ENCODE results near the gene ASF1A. TPM values are rescaled to one million over a fixed set of nuclear protein-coding genes. Genes with fewer than 3 reads are reported as not detected.

ASF1A gene
- total and polyA plus RNA-seq, 9 of the 15 experiments (the other 6 are each of a cell fraction or from before 2014, with no cell fraction given): 31.5 to 45.3 (median 34.8) TPM

- CTCF ChIA-PET (ENCODE audit: low intra/inter-chr PET ratio): no interaction called here
- DNase-seq (ENCODE audit: extremely low read depth in 1 of 4, low spot score in 3 of 4) (no peak), FAIRE-seq (no peak), ATAC-seq (no peak)
- H3K36me3 ChIP-seq (ENCODE audit: control insufficient read depth, insufficient read depth, low read length): no peaks in the 10 kb centered on the region; the same call in 2 of the 3 replicates
- H4K20me1 ChIP-seq (replicated peaks; ENCODE audit: control insufficient read depth, insufficient read depth, low read length): no peaks in the 10 kb centered on the region
- H3K27ac ChIP-seq (ENCODE audit: extremely low read depth, low read depth, low read length): no peak overlapping the region
- H3K9me3 ChIP-seq (replicated peaks; ENCODE audit: control insufficient read depth, insufficient read depth, low read depth, low read length): no peaks in the 10 kb centered on the region
- in situ Hi-C loops (cut with MboI): no loop called here
- 0 out of 3 replicates have a peak, but pooled peaks cover 9% of the 10 kb centered on the region for H3K79me2 ChIP-seq (ENCODE audit: control insufficient read depth, insufficient read depth, low read length)
- H3K9me1 ChIP-seq (ENCODE audit: control insufficient read depth, insufficient read depth, low read length): no peaks in the 10 kb centered on the region
- H3K9ac ChIP-seq (ENCODE audit: insufficient read depth in 1 of 2, low read depth in 2 of 2, low read length in 2 of 2): no peak overlapping the region
- H3K4me1 ChIP-seq (replicated peaks in 1 of 2; ENCODE audit: control insufficient read depth in 2 of 2, insufficient read depth in 2 of 2, low read length in 2 of 2): no peaks in the 10 kb centered on the region
- intact Hi-C loops (cut with micrococcal nuclease): no loop called here
- POLR2A ChIA-PET: no interaction called here
- no TSS peak for BruUV-seq (replicated peaks)
- H3K4me2 ChIP-seq (ENCODE audit: insufficient read depth, low read length): no peak overlapping the region
- no peaks in the 10 kb centered on the region for H3K27me3 ChIP-seq (ENCODE audit: control insufficient read depth in 2 of 2, insufficient read depth in 2 of 2, low read length in 2 of 2)
- WGBS (ENCODE audit: insufficient coverage, low coverage, missing lambda C conversion rate): 70% methylated on average over 5 of the region's 5 CpGs
- no peak overlapping the region for H2AFZ ChIP-seq (ENCODE audit: low read depth, low read length)
- no peak overlapping the region for H3K4me3 ChIP-seq
- no peak for TF ChIP-seq ZNF695 (CRISPR knock-in tag; IDR thresholded peaks at IDR 0.05)
- TF ChIP-seq HMG20A (CRISPR knock-in tag; conservative IDR thresholded peaks at IDR 0.05): no peak
- no peak for TF ChIP-seq HINFP (tag; conservative IDR thresholded peaks at IDR 0.05; ENCODE audit: low read depth)
- TF ChIP-seq ZNF124 (CRISPR knock-in tag; IDR thresholded peaks at IDR 0.05): no peak
- TF ChIP-seq CREB3L1 (IDR thresholded peaks at IDR 0.05; ENCODE audit: borderline replicate concordance, low read depth): no peak
- TF ChIP-seq, protein P1, sequence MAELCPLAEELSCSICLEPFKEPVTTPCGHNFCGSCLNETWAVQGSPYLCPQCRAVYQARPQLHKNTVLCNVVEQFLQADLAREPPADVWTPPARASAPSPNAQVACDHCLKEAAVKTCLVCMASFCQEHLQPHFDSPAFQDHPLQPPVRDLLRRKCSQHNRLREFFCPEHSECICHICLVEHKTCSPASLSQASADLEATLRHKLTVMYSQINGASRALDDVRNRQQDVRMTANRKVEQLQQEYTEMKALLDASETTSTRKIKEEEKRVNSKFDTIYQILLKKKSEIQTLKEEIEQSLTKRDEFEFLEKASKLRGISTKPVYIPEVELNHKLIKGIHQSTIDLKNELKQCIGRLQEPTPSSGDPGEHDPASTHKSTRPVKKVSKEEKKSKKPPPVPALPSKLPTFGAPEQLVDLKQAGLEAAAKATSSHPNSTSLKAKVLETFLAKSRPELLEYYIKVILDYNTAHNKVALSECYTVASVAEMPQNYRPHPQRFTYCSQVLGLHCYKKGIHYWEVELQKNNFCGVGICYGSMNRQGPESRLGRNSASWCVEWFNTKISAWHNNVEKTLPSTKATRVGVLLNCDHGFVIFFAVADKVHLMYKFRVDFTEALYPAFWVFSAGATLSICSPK (IDR thresholded peaks at IDR 0.05; ENCODE audit: borderline replicate concordance): no peak
- no peak for TF ChIP-seq ZNF830 (CRISPR knock-in tag; IDR thresholded peaks at IDR 0.05)
- TF ChIP-seq TFE3 (CRISPR knock-in tag; IDR thresholded peaks at IDR 0.05): no peak
- no peak for TF ChIP-seq PHB2 (IDR thresholded peaks at IDR 0.05; ENCODE audit: low read depth)
- no peak for TF ChIP-seq SREBF2 (CRISPR knock-in tag; IDR thresholded peaks at IDR 0.05)
- no peak for TF ChIP-seq STAT6 (CRISPR knock-in tag; IDR thresholded peaks at IDR 0.05)
- no peak for TF ChIP-seq MBD1 (CRISPR knock-in tag; IDR thresholded peaks at IDR 0.05)
Observed at GRCh38 chr6:118871331-118871730, 22.6 kb upstream of the ASF1A start.
